HEK293 (cell line): ENCODE measurements around the gene MTERF4.

Experiments used
- BCL11A ChIP-seq: fragments of 450-650 bp; formaldehyde crosslinking; IDR thresholded peaks from 2 replicates; pipeline ENCODE4 v1.5.1; 2016; ENCODE audit warnings: low read depth, missing biosample characterization, missing genetic modification characterization
- TRIM28 ChIP-seq: IDR thresholded peaks from 2 replicates; pipeline ENCODE4 v1.6.1; 2011; ENCODE audit warnings: low read length, control low read depth, borderline replicate concordance
- TF ChIP-seq, protein P1 (sequence below): fragments of 450-650 bp; formaldehyde crosslinking; IDR thresholded peaks from 2 replicates; pipeline ENCODE4 v1.5.1; 2016; ENCODE audit warnings: missing biosample characterization, missing genetic modification characterization
- TF ChIP-seq, protein P2 (sequence below): fragments of 450-650 bp; formaldehyde crosslinking; IDR thresholded peaks from 2 replicates; pipeline ENCODE4 v1.5.1; 2016; ENCODE audit warnings: missing biosample characterization, missing genetic modification characterization
- TF ChIP-seq, protein P3 (sequence below): fragments of 450-650 bp; formaldehyde crosslinking; IDR thresholded peaks from 2 replicates; pipeline ENCODE4 v1.5.1; 2016; ENCODE audit warnings: missing biosample characterization, missing genetic modification characterization
- TF ChIP-seq, protein P4 (sequence below): fragments of 450-650 bp; formaldehyde crosslinking; IDR thresholded peaks from 2 replicates; pipeline ENCODE4 v1.5.1; 2016; ENCODE audit warnings: missing biosample characterization, missing genetic modification characterization
- TF ChIP-seq, protein P5 (sequence below): IDR thresholded peaks from 2 replicates; pipeline ENCODE4 v1.6.1; 2011; ENCODE audit warnings: mild to moderate bottlenecking, low read depth, low read length, borderline replicate concordance

DNA sequence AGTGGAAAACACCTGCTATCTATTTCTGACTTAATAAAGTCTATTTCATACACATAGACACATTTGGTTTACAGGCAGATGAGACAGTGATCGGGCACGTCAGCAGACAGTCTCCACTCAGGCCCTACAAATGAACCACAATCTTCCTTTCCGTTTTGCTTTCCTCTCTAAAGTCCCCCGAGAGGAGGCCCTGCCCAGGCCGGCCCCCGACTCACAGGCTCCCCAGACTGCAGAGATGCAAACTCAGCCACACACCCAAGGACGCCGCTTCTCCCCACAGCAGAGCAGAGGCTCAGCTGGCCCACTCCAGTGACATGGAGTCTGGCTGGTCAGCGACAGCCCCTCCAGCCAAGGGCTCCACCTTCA, 9.3 kb upstream of the MTERF4 start:
- TF ChIP-seq, protein P1, sequence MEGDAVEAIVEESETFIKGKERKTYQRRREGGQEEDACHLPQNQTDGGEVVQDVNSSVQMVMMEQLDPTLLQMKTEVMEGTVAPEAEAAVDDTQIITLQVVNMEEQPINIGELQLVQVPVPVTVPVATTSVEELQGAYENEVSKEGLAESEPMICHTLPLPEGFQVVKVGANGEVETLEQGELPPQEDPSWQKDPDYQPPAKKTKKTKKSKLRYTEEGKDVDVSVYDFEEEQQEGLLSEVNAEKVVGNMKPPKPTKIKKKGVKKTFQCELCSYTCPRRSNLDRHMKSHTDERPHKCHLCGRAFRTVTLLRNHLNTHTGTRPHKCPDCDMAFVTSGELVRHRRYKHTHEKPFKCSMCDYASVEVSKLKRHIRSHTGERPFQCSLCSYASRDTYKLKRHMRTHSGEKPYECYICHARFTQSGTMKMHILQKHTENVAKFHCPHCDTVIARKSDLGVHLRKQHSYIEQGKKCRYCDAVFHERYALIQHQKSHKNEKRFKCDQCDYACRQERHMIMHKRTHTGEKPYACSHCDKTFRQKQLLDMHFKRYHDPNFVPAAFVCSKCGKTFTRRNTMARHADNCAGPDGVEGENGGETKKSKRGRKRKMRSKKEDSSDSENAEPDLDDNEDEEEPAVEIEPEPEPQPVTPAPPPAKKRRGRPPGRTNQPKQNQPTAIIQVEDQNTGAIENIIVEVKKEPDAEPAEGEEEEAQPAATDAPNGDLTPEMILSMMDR: no peak
- TF ChIP-seq, protein P2, sequence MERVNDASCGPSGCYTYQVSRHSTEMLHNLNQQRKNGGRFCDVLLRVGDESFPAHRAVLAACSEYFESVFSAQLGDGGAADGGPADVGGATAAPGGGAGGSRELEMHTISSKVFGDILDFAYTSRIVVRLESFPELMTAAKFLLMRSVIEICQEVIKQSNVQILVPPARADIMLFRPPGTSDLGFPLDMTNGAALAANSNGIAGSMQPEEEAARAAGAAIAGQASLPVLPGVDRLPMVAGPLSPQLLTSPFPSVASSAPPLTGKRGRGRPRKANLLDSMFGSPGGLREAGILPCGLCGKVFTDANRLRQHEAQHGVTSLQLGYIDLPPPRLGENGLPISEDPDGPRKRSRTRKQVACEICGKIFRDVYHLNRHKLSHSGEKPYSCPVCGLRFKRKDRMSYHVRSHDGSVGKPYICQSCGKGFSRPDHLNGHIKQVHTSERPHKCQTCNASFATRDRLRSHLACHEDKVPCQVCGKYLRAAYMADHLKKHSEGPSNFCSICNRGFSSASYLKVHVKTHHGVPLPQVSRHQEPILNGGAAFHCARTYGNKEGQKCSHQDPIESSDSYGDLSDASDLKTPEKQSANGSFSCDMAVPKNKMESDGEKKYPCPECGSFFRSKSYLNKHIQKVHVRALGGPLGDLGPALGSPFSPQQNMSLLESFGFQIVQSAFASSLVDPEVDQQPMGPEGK (tag by site-specific recombination): no peak
- TF ChIP-seq TRIM28: no peak
- no peak for TF ChIP-seq BCL11A (tag by site-specific recombination)
- TF ChIP-seq, protein P3, sequence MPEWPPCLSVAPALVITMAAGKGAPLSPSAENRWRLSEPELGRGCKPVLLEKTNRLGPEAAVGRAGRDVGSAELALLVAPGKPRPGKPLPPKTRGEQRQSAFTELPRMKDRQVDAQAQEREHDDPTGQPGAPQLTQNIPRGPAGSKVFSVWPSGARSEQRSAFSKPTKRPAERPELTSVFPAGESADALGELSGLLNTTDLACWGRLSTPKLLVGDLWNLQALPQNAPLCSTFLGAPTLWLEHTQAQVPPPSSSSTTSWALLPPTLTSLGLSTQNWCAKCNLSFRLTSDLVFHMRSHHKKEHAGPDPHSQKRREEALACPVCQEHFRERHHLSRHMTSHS (tag by site-specific recombination): no peak
- TF ChIP-seq, protein P4, sequence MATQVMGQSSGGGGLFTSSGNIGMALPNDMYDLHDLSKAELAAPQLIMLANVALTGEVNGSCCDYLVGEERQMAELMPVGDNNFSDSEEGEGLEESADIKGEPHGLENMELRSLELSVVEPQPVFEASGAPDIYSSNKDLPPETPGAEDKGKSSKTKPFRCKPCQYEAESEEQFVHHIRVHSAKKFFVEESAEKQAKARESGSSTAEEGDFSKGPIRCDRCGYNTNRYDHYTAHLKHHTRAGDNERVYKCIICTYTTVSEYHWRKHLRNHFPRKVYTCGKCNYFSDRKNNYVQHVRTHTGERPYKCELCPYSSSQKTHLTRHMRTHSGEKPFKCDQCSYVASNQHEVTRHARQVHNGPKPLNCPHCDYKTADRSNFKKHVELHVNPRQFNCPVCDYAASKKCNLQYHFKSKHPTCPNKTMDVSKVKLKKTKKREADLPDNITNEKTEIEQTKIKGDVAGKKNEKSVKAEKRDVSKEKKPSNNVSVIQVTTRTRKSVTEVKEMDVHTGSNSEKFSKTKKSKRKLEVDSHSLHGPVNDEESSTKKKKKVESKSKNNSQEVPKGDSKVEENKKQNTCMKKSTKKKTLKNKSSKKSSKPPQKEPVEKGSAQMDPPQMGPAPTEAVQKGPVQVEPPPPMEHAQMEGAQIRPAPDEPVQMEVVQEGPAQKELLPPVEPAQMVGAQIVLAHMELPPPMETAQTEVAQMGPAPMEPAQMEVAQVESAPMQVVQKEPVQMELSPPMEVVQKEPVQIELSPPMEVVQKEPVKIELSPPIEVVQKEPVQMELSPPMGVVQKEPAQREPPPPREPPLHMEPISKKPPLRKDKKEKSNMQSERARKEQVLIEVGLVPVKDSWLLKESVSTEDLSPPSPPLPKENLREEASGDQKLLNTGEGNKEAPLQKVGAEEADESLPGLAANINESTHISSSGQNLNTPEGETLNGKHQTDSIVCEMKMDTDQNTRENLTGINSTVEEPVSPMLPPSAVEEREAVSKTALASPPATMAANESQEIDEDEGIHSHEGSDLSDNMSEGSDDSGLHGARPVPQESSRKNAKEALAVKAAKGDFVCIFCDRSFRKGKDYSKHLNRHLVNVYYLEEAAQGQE (tag by site-specific recombination): no peak
- TF ChIP-seq, protein P5, sequence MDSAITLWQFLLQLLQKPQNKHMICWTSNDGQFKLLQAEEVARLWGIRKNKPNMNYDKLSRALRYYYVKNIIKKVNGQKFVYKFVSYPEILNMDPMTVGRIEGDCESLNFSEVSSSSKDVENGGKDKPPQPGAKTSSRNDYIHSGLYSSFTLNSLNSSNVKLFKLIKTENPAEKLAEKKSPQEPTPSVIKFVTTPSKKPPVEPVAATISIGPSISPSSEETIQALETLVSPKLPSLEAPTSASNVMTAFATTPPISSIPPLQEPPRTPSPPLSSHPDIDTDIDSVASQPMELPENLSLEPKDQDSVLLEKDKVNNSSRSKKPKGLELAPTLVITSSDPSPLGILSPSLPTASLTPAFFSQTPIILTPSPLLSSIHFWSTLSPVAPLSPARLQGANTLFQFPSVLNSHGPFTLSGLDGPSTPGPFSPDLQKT: no peak
